MCF 10A (cell line): Measurements from ENCODE around the gene SLC35D1. TPM values are rescaled to one million over a fixed set of nuclear protein-coding genes. Genes with fewer than 3 reads are reported as not detected.

Experiments
- BruUV-seq: library from RNA; stranded (reverse); fragments of 400-500 nt; replicated peaks from 2 replicates; lab custom pipeline; 2021; lab: Mats Ljungman, UMichigan
- CTCF ChIA-PET: fragments of 300-600 bp; sonication (Branson Sonifier 250); formaldehyde crosslinking; extraction: SDS; loops from one replicate; lab custom pipeline; 2021; ENCODE audit warnings: antibody characterized with exemption, inconsistent platforms; lab: Yijun Ruan, JAX
- POLR2A ChIA-PET: fragments of 300-600, 350-650 bp; sonication (Branson Sonifier 250); formaldehyde crosslinking; extraction: SDS; loops from one replicate; lab custom pipeline; 2020; ENCODE audit warnings: antibody characterized with exemption, inconsistent platforms; lab: Yijun Ruan, JAX
- DNase-seq: peaks from one replicate; pipeline ENCODE4 v3.0.0-alpha.2; 2018; ENCODE audit not compliant: unreplicated experiment
- H3K27ac Mint-ChIP-seq: one replicate; pipeline ENCODE4 v1.8.0; 2022; ENCODE audit warnings: mild to moderate bottlenecking, low read depth, mixed read lengths; ENCODE audit not compliant: unreplicated experiment
- H3K27me3 Mint-ChIP-seq: one replicate; pipeline ENCODE4 v1.8.0; 2022; ENCODE audit warnings: mixed read lengths; ENCODE audit not compliant: insufficient read depth, unreplicated experiment
- H3K36me3 Mint-ChIP-seq: one replicate; pipeline ENCODE4 v1.8.0; 2022; ENCODE audit warnings: mild to moderate bottlenecking, moderate library complexity, mixed read lengths; ENCODE audit not compliant: insufficient read depth, unreplicated experiment
- H3K4me1 Mint-ChIP-seq: one replicate; pipeline ENCODE4 v1.8.0; 2022; ENCODE audit warnings: mixed read lengths; ENCODE audit not compliant: insufficient read depth, unreplicated experiment
- H3K4me3 Mint-ChIP-seq: one replicate; pipeline ENCODE4 v1.8.0; 2022; ENCODE audit warnings: mild to moderate bottlenecking, moderate library complexity, mixed read lengths; ENCODE audit not compliant: unreplicated experiment
- H3K9me3 Mint-ChIP-seq: one replicate; pipeline ENCODE4 v1.8.0; 2022; ENCODE audit warnings: mixed read lengths; ENCODE audit not compliant: unreplicated experiment
- intact Hi-C: fragments of 100-400 bp; cut with micrococcal nuclease; formaldehyde crosslinking; loops from 2 replicates; pipeline ENCODE4 v1.14.1; 2022
- total RNA-seq: library from RNA; stranded (reverse); gene quantifications from 2 replicates; pipeline ENCODE4 v1.2.3, GENCODE V29; 2022
- TF ChIP-seq, protein P1 (sequence below): fragments of 200-600 bp; IDR thresholded peaks from one replicate; pipeline ENCODE4 v1.8.0; 2022; ENCODE audit warnings: antibody characterized with exemption, mild to moderate bottlenecking; ENCODE audit not compliant: unreplicated experiment

The SLC35D1 gene
- total RNA-seq, 1 experiment from 2014 or later = 11.5 TPM

DNA sequence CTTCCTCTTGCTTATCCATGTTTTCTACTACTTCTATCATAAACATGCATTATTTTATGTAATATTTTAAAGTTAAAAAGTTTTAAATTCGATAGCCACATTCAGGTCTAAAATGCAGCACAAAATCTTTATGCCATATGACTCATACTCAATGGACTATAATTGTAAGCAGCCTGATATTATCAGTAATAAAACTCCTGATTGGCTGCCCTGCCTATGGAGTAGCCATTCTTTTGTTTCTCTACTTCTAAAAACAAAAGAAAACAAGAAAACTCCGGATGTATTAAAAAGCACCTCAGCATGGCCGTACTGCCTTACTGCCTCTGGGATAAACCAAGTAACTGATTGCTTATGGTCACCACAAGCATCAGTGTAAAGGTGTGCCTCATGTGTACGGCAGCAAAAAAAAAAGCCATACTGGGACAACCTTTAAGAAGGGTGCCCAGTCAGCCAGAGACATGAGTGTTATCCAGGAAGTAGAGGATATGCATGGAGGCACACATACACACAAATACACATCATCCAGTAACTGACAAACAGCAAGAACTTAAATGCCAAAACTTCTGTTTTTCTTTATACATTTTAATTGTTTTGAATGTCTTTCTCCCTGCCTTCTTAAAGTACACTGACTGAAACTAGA lies 9.2 kb downstream of the SLC35D1 start:
- Mint-ChIP-seq H3K36me3 (peaks cover 72% of the 10 kb centered on the region), H3K27ac (no peak overlapping the region), H3K4me1 (no peaks in the 10 kb centered on the region), H3K4me3 (no peak overlapping the region), H3K27me3 (no peaks in the 10 kb centered on the region), H3K9me3 (no peaks in the 10 kb centered on the region)
- POLR2A ChIA-PET = interaction anchor here (0.9 to 1.4 kb wide), 2 partner anchors 16 to 42 kb away, joined by 3 read pairs; no protein-coding TSS in a partner anchor
- intact Hi-C loops = no loop called here
- CTCF ChIA-PET = interaction anchor here (0.6 to 10.1 kb wide), 2 partner anchors 21 to 104 kb away, joined by 3 to 125 read pairs; no protein-coding TSS in a partner anchor
- TF ChIP-seq, protein P1, sequence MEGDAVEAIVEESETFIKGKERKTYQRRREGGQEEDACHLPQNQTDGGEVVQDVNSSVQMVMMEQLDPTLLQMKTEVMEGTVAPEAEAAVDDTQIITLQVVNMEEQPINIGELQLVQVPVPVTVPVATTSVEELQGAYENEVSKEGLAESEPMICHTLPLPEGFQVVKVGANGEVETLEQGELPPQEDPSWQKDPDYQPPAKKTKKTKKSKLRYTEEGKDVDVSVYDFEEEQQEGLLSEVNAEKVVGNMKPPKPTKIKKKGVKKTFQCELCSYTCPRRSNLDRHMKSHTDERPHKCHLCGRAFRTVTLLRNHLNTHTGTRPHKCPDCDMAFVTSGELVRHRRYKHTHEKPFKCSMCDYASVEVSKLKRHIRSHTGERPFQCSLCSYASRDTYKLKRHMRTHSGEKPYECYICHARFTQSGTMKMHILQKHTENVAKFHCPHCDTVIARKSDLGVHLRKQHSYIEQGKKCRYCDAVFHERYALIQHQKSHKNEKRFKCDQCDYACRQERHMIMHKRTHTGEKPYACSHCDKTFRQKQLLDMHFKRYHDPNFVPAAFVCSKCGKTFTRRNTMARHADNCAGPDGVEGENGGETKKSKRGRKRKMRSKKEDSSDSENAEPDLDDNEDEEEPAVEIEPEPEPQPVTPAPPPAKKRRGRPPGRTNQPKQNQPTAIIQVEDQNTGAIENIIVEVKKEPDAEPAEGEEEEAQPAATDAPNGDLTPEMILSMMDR = no peak
- DNase-seq = no peak
- no TSS peak for BruUV-seq

DNA sequence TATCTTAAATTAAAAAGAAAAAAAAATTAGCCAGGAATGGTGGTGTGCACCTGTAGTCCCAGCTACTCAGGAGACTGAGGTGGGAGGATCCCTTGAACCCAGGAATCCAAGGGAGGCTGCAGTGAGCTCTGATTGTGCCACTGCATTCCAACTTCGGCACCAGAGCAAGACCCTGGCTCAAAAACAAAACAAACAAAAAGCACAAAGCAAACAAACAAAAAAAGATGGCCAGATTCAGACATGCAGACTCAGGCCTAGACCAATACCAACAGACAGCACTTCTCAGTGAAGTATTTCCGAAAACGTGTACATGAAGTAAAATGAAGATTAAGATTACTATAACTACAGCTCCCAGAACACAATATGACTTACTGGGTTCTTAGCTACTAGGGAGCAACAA lies 10.6 kb downstream of the SLC35D1 start:
- H3K27me3 Mint-ChIP-seq = no peaks in the 10 kb centered on the region
- POLR2A ChIA-PET = interaction anchor here (1.0 kb wide), 1 partner anchor 9 kb away, joined by 4 read pairs; no protein-coding TSS in a partner anchor
- no peak overlapping the region for H3K4me3 Mint-ChIP-seq
- intact Hi-C loops = no loop called here
- H3K9me3 Mint-ChIP-seq = no peaks in the 10 kb centered on the region
- H3K27ac Mint-ChIP-seq = no peak overlapping the region
- TF ChIP-seq, protein P1 = no peak
- CTCF ChIA-PET = interaction anchor here (1.0 to 1.3 kb wide), 3 partner anchors 47 to 106 kb away, joined by 4 to 9 read pairs (median 5); no protein-coding TSS in a partner anchor
- BruUV-seq = no TSS peak
- peaks cover 65% of the 10 kb centered on the region for H3K36me3 Mint-ChIP-seq
- no peaks in the 10 kb centered on the region for H3K4me1 Mint-ChIP-seq
- no peak for DNase-seq

DNA sequence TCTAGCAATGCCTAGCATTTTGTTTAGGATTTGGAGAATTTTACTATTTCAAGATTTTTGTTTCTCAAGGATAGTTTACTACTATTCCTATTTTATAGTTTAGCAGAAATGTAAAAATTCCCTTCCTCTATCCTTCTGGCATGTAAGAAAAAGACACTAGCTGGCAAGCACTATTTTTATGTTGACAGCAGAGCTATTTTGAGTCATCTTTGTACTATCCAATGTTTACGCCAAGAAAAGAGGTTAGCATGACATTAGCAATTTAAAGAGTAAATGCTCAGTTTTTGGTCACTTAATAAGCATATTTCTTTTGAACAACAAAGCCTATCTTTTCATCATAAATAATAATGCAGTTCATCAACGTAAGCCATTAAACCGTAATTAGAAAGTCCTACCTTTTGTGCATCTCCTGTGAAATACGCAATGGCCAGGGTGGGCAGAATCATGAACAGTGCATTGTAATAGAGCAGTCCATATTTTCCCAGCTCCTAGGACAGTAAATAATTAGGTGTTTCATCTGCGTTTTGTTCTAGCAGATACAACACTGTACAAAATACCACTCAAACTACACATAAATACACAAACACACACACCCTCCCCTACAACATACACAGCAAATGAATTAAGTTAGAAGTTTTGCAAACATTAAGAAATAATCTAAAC lies 12.0 kb downstream of the SLC35D1 start:
- Mint-ChIP-seq H3K27me3 (no peaks in the 10 kb centered on the region), H3K4me1 (no peaks in the 10 kb centered on the region), H3K27ac (no peak overlapping the region), H3K4me3 (no peak overlapping the region), H3K9me3 (peaks cover 1% of the 10 kb centered on the region), H3K36me3 (peaks cover 78% of the 10 kb centered on the region)
- BruUV-seq = no TSS peak
- intact Hi-C loops = no loop called here
- no peak for DNase-seq
- ChIA-PET POLR2A (interaction anchor here (0.6 to 0.9 kb wide), 3 partner anchors 12 to 484 kb away, joined by 3 read pairs; partner anchors contain the start of gene SLC35D1), CTCF (interaction anchor here (1.1 kb wide), 1 partner anchor 107 kb away, joined by 4 read pairs; no protein-coding TSS in a partner anchor)
- TF ChIP-seq, protein P1 = no peak

DNA sequence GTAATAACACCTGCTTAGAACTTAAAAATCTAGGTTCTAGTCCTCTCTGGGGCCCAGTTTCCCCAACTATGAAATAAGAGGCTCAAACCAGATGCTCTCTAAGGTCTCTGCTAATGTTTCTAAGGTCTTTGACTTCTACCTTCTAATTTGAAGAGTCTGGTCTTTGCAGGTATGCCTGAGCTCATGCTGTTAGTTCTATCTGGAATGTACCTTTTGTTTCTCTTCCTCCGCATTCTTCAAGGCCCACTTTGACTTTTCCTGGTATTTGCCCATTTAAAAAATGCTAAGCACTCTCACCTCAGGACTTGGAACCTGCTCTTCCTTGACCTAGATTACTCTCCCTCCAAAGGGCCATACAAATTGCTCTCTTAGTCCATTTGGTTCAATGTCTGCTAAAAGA lies 13.5 kb downstream of the SLC35D1 start:
- DNase-seq = no peak
- H3K4me3 Mint-ChIP-seq = no peak overlapping the region
- CTCF ChIA-PET = interaction anchor here (0.6 kb wide), 1 partner anchor 113 kb away, joined by 4 read pairs; no protein-coding TSS in a partner anchor
- no TSS peak for BruUV-seq
- TF ChIP-seq, protein P1 = no peak
- POLR2A ChIA-PET = no interaction called here
- intact Hi-C loops = no loop called here
- H3K4me1 Mint-ChIP-seq = no peaks in the 10 kb centered on the region
- H3K36me3 Mint-ChIP-seq = peaks cover 89% of the 10 kb centered on the region
- H3K27me3 Mint-ChIP-seq = no peaks in the 10 kb centered on the region
- peaks cover 10% of the 10 kb centered on the region for H3K9me3 Mint-ChIP-seq
- no peak overlapping the region for H3K27ac Mint-ChIP-seq
